ENCODE data around the gene MBD3L1. TPM values are rescaled to one million over a fixed set of nuclear protein-coding genes. Genes with fewer than 3 reads are reported as not detected.

Gene MBD3L1
- total and polyA plus RNA-seq, 10 of the 15 experiments (the other 5 are each of a cell fraction or from before 2014, with no cell fraction given), result not detected

GRCh38 chr19:8826371-8826770, 5.8 kb upstream of the MBD3L1 start (continued):
- TF ChIP-seq EGR1 (IDR thresholded peaks at IDR 0.05; ENCODE audit: borderline replicate concordance in 1 of 2, low read depth in 2 of 2, low read length in 2 of 2), result no peak

- POLR2A ChIA-PET, result no interaction called here
- no TSS peak for BruUV-seq (replicated peaks)
- no peak for TF ChIP-seq KDM1A (IDR thresholded peaks at IDR 0.05; ENCODE audit: borderline replicate concordance)
- no peak for TF ChIP-seq GABPA (IDR thresholded peaks at IDR 0.05; ENCODE audit: low read depth)
- no peak for TF ChIP-seq SMARCA5 (IDR thresholded peaks at IDR 0.05)
- no peak for TF ChIP-seq TCF12 (IDR thresholded peaks at IDR 0.05; ENCODE audit: low read depth, low read length)
- no peak for TF ChIP-seq SREBF2 (IDR thresholded peaks at IDR 0.05; ENCODE audit: low read length)
- no peak for TF ChIP-seq RAD51 (IDR thresholded peaks at IDR 0.05)
- TF ChIP-seq NFYB (IDR thresholded peaks at IDR 0.05; ENCODE audit: insufficient read depth, low read depth, low read length), result no peak
- TF ChIP-seq, protein P1, sequence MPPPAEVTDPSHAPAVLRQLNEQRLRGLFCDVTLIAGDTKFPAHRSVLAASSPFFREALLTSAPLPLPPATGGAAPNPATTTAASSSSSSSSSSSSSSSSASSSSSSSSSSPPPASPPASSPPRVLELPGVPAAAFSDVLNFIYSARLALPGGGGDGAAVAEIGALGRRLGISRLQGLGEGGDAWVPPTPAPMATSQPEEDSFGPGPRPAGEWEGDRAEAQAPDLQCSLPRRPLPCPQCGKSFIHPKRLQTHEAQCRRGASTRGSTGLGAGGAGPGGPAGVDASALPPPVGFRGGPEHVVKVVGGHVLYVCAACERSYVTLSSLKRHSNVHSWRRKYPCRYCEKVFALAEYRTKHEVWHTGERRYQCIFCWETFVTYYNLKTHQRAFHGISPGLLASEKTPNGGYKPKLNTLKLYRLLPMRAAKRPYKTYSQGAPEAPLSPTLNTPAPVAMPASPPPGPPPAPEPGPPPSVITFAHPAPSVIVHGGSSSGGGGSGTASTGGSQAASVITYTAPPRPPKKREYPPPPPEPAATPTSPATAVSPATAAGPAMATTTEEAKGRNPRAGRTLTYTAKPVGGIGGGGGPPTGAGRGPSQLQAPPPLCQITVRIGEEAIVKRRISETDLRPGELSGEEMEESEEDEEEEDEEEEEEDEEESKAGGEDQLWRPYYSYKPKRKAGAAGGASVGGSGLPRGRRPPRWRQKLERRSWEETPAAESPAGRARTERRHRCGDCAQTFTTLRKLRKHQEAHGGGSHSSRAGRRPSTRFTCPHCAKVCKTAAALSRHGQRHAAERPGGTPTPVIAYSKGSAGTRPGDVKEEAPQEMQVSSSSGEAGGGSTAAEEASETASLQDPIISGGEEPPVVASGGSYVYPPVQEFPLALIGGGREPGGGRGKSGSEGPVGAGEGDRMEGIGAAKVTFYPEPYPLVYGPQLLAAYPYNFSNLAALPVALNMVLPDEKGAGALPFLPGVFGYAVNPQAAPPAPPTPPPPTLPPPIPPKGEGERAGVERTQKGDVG (CRISPR knock-in tag; IDR thresholded peaks at IDR 0.05), result no peak
- no peak for TF ChIP-seq MEF2B (IDR thresholded peaks at IDR 0.05; ENCODE audit: partially characterized antibody, poor library complexity, severe bottlenecking)
- TF ChIP-seq ESRRA (IDR thresholded peaks at IDR 0.05; ENCODE audit: low read length), result no peak
- TF ChIP-seq BCLAF1 (IDR thresholded peaks at IDR 0.05), result no peak
- TF ChIP-seq YBX1 (IDR thresholded peaks at IDR 0.05), result no peak
- TF ChIP-seq LARP7 (IDR thresholded peaks at IDR 0.05), result no peak
- no peak for TF ChIP-seq RB1 (IDR thresholded peaks at IDR 0.05; ENCODE audit: borderline replicate concordance)
- no peak for TF ChIP-seq STAT1 (conservative IDR thresholded peaks at IDR 0.05)
- TF ChIP-seq CTCF (IDR thresholded peaks at IDR 0.05 in 2 of 3, conservative IDR thresholded peaks at IDR 0.05 in 1 of 3; ENCODE audit: control insufficient read depth in 2 of 3, extremely low read depth in 1 of 3, insufficient read depth in 1 of 3, low read depth in 3 of 3, low read length in 3 of 3), result no peak
- TF ChIP-seq CBX3 (IDR thresholded peaks at IDR 0.05; ENCODE audit: borderline replicate concordance, low read depth), result no peak
Measured at GRCh38 chr19:8827277-8827676, 4.9 kb upstream of the MBD3L1 start.

More at GRCh38 chr19:8827277-8827676, 4.9 kb upstream of the MBD3L1 start:
- H3K36me3 ChIP-seq (ENCODE audit: control insufficient read depth in 2 of 2, insufficient read depth in 2 of 2, low read length in 1 of 2), result no peaks in the 10 kb centered on the region
- no peak overlapping the region for H3K9ac ChIP-seq (ENCODE audit: control insufficient read depth, insufficient read depth, low read length)
- ChIA-PET CTCF (no interaction called here), SMC1A (ENCODE audit: uncharacterized antibody, unreplicated experiment) (no interaction called here), RAD21 (ENCODE audit: unreplicated experiment) (no interaction called here)
- no peak overlapping the region for H3K4me2 ChIP-seq (ENCODE audit: control insufficient read depth, insufficient read depth)
- DNase-seq (ENCODE audit: low read depth, low spot score) (no peak), FAIRE-seq (no peak), ATAC-seq (no peak)
- H3K27me3 ChIP-seq (replicated peaks in 1 of 2; ENCODE audit: control insufficient read depth in 2 of 2, insufficient read depth in 2 of 2, low read length in 1 of 2), result no peaks in the 10 kb centered on the region
- no peak overlapping the region for H3K4me3 ChIP-seq
- no peak overlapping the region for H2AFZ ChIP-seq (ENCODE audit: control insufficient read depth, low read depth, low read length)
- H3K9me3 ChIP-seq (replicated peaks; ENCODE audit: control insufficient read depth, insufficient read depth, low read length), result peaks cover 1% of the 10 kb centered on the region; the same call in 1 of the 3 replicates
- no peaks in the 10 kb centered on the region for H3K4me1 ChIP-seq (ENCODE audit: control insufficient read depth, insufficient read depth, low read length)
- H4K20me1 ChIP-seq (ENCODE audit: control insufficient read depth, insufficient read depth), result no peaks in the 10 kb centered on the region
- H3K79me2 ChIP-seq (ENCODE audit: control insufficient read depth, insufficient read depth, low read length), result no peaks in the 10 kb centered on the region
- no peak overlapping the region for H3K27ac ChIP-seq (ENCODE audit: control insufficient read depth, insufficient read depth)
- in situ Hi-C loops (cut with MboI) (no loop called here), intact Hi-C loops (cut with micrococcal nuclease; ENCODE audit: unreplicated experiment) (no loop called here)

Measured in GM12878 (cell line).